ENCODE data around the gene SLC24A5. TPM values are rescaled to one million over a fixed set of nuclear protein-coding genes. Genes with fewer than 3 reads are reported as not detected.

SLC24A5 gene
- total RNA-seq, 1 donor from 2014 or later = not detected

GRCh38 chr15:48175126-48175525 lies 54.3 kb downstream of the SLC24A5 start:
- TF ChIP-seq EZH2phosphoT487 (IDR thresholded peaks at IDR 0.05) (no peak), EZH2 (IDR thresholded peaks at IDR 0.05) (no peak), CTCF (IDR thresholded peaks at IDR 0.05) (no peak)
- H3K4me3 Mint-ChIP-seq = no peak overlapping the region
- H3K27ac ChIP-seq = no peak overlapping the region
- peaks cover 17% of the 10 kb centered on the region for H3F3A ChIP-seq (ENCODE audit: low read depth)
- peaks cover 80% of the 10 kb centered on the region for H3K79me2 ChIP-seq (ENCODE audit: low read depth)
- H3K27me3 Mint-ChIP-seq (ENCODE audit: insufficient read depth, low read depth) = peaks cover 7% of the 10 kb centered on the region
- no peak for DNase-seq (ENCODE audit: low spot score)
- no peak overlapping the region for H2AFZ ChIP-seq (replicated peaks)
- H3K4me1 ChIP-seq = peaks cover 40% of the 10 kb centered on the region
- H3K9me3 Mint-ChIP-seq = peaks cover 37% of the 10 kb centered on the region
- H3K36me3 Mint-ChIP-seq = peaks cover 55% of the 10 kb centered on the region
- H3K9me3 ChIP-seq (ENCODE audit: low read depth) = no peaks in the 10 kb centered on the region
- peaks cover 71% of the 10 kb centered on the region for H4K20me1 ChIP-seq (ENCODE audit: low read depth)
- no peak overlapping the region for H3K4me3 ChIP-seq
- H3K36me3 ChIP-seq = no peaks in the 10 kb centered on the region
- H3K27ac Mint-ChIP-seq = no peak overlapping the region
- peak overlapping the region; percentile 82 for H3K4me2 ChIP-seq
- peaks cover 23% of the 10 kb centered on the region for H3K4me1 Mint-ChIP-seq
- H3K9ac ChIP-seq = no peak overlapping the region
- H3K27me3 ChIP-seq = no peaks in the 10 kb centered on the region

- Mint-ChIP-seq H3K9me3 (peaks cover 32% of the 10 kb centered on the region), H3K27me3 (ENCODE audit: insufficient read depth, low read depth) (peaks cover 7% of the 10 kb centered on the region), H3K27ac (no peak overlapping the region), H3K4me1 (peaks cover 23% of the 10 kb centered on the region), H3K36me3 (peaks cover 50% of the 10 kb centered on the region), H3K4me3 (peak overlapping the region; percentile 99)
- H3K79me2 ChIP-seq (ENCODE audit: low read depth) = peaks cover 70% of the 10 kb centered on the region
- peaks cover 17% of the 10 kb centered on the region for H3F3A ChIP-seq (ENCODE audit: low read depth)
- peak overlapping the region; percentile 92 for H3K9ac ChIP-seq
- H3K4me2 ChIP-seq = peak overlapping the region; percentile 82
- no peak overlapping the region for H2AFZ ChIP-seq (replicated peaks)
- H3K27me3 ChIP-seq = no peaks in the 10 kb centered on the region
- H3K4me1 ChIP-seq = peaks cover 34% of the 10 kb centered on the region
- DNase-seq (ENCODE audit: low spot score) = no peak
- H4K20me1 ChIP-seq (ENCODE audit: low read depth) = peaks cover 63% of the 10 kb centered on the region
- H3K36me3 ChIP-seq = no peaks in the 10 kb centered on the region
- H3K9me3 ChIP-seq (ENCODE audit: low read depth) = no peaks in the 10 kb centered on the region
- H3K27ac ChIP-seq = no peak overlapping the region
- TF ChIP-seq CTCF (IDR thresholded peaks at IDR 0.05) = no peak
- TF ChIP-seq EZH2phosphoT487 (IDR thresholded peaks at IDR 0.05) = no peak
- no peak for TF ChIP-seq EZH2 (IDR thresholded peaks at IDR 0.05)
- H3K4me3 ChIP-seq = peak overlapping the region; percentile 92
Observed at GRCh38 chr15:48176112-48176511, 55.3 kb downstream of the SLC24A5 start.

- no peaks in the 10 kb centered on the region for H3K27me3 ChIP-seq
- peak overlapping the region; percentile 92 for H3K4me3 ChIP-seq
- H3K9me3 ChIP-seq (ENCODE audit: low read depth) = no peaks in the 10 kb centered on the region
- H3F3A ChIP-seq (ENCODE audit: low read depth) = peaks cover 17% of the 10 kb centered on the region
- peaks cover 61% of the 10 kb centered on the region for H3K79me2 ChIP-seq (ENCODE audit: low read depth)
- Mint-ChIP-seq H3K36me3 (peaks cover 44% of the 10 kb centered on the region), H3K4me3 (peak overlapping the region; percentile 99), H3K27ac (peak overlapping the region; percentile 100), H3K4me1 (peaks cover 23% of the 10 kb centered on the region), H3K9me3 (peaks cover 30% of the 10 kb centered on the region), H3K27me3 (ENCODE audit: insufficient read depth, low read depth) (peaks cover 7% of the 10 kb centered on the region)
- H3K36me3 ChIP-seq = no peaks in the 10 kb centered on the region
- no peak for DNase-seq (ENCODE audit: low spot score)
- H3K4me1 ChIP-seq = peaks cover 27% of the 10 kb centered on the region
- peaks cover 54% of the 10 kb centered on the region for H4K20me1 ChIP-seq (ENCODE audit: low read depth)
- H3K9ac ChIP-seq = peak overlapping the region; percentile 92
- no peak overlapping the region for H3K27ac ChIP-seq
- TF ChIP-seq CTCF (IDR thresholded peaks at IDR 0.05) (no peak), EZH2 (IDR thresholded peaks at IDR 0.05) (no peak), EZH2phosphoT487 (IDR thresholded peaks at IDR 0.05) (no peak)
- no peak overlapping the region for H2AFZ ChIP-seq (replicated peaks)
- peak overlapping the region; percentile 82 for H3K4me2 ChIP-seq
Observed at GRCh38 chr15:48176957-48177356, 56.2 kb downstream of the SLC24A5 start.
